Upper lobe of right lung (tissue), 1 donor: ENCODE data around the gene NOSTRIN. TPM values are rescaled to one million over a fixed set of nuclear protein-coding genes. Genes with fewer than 3 reads are reported as not detected.
A peak's percentile ranks its signal among the peaks of the same experiment; 100 is the strongest.
"Not testable (repeated sequence)": the region's sequence is repeated elsewhere in the genome, so short reads cannot be mapped to it uniquely, and the experiment has no call there.

ENCODE experiments used
- ATAC-seq: fragments of 200-7000 bp; cut with Tn5 transposase; one replicate; pipeline ENCODE4 v1.9.1; 2020; ENCODE audit warnings: mild to moderate bottlenecking, moderate library complexity
- DNase-seq: peaks from one replicate; pipeline ENCODE4 v3.0.0-alpha.2; 2020
- H3K27ac ChIP-seq: fragments of 200-600 bp; one replicate; pipeline ENCODE4 v1.8.0; 2022
- H3K27me3 ChIP-seq: fragments of 200-600 bp; one replicate; pipeline ENCODE4 v1.8.0; 2022; ENCODE audit warnings: mild to moderate bottlenecking
- H3K36me3 ChIP-seq: fragments of 200-600 bp; one replicate; pipeline ENCODE4 v1.8.0; 2022
- H3K4me1 ChIP-seq: fragments of 200-600 bp; one replicate; pipeline ENCODE4 v1.8.0; 2022
- H3K4me3 ChIP-seq: fragments of 200-600 bp; one replicate; pipeline ENCODE4 v1.8.0; 2022; ENCODE audit warnings: mild to moderate bottlenecking
- H3K9me3 ChIP-seq: fragments of 200-600 bp; one replicate; pipeline ENCODE4 v1.8.0; 2022
- intact Hi-C: fragments of 100-400 bp; cut with DNase I; formaldehyde crosslinking; loops from one replicate; pipeline ENCODE4 v1.11.0; 2022
- total RNA-seq: library from RNA; stranded (reverse); fragmentation: NEBNext Ultra II Directional; extraction: Animal tissue kit (Norgen Biotek cat#: 25700); gene quantifications from one replicate; pipeline ENCODE4 v1.2.1, GENCODE V29; 2021
- TF ChIP-seq, protein P1 (sequence below): fragments of 200-600 bp; IDR thresholded peaks from one replicate; pipeline ENCODE4 v1.8.0; 2022; ENCODE audit warnings: antibody characterized with exemption
- donor health status: DM: no; HTN: yes; CAD: no; lungs with severe emphysema.

NOSTRIN gene
- total RNA-seq, 1 donor from 2014 or later: 70.0 TPM

DNA sequence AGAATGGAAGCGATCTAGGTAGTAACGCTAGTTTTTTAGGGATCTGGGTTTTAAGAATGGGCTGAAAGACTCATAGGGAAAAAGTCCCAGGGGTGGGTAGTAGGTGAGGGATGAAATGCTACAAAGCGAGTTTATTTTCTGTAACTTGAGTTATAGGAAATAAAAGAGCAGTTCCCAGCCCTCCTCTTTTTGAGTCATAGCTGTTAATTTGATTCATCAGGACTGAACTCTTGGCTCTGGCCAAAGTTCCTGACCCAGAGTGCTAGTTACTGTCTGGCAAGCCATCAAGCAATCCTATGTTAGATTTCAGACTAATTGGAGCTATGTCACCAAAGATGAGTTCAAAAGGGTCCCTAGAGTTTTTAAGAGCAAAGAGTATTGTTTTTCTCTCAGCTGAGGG lies 17.4 kb upstream of the NOSTRIN start:
- DNase-seq: no peak
- no peaks in the 10 kb centered on the region for H3K27me3 ChIP-seq
- no peak overlapping the region for H3K27ac ChIP-seq
- TF ChIP-seq, protein P1, sequence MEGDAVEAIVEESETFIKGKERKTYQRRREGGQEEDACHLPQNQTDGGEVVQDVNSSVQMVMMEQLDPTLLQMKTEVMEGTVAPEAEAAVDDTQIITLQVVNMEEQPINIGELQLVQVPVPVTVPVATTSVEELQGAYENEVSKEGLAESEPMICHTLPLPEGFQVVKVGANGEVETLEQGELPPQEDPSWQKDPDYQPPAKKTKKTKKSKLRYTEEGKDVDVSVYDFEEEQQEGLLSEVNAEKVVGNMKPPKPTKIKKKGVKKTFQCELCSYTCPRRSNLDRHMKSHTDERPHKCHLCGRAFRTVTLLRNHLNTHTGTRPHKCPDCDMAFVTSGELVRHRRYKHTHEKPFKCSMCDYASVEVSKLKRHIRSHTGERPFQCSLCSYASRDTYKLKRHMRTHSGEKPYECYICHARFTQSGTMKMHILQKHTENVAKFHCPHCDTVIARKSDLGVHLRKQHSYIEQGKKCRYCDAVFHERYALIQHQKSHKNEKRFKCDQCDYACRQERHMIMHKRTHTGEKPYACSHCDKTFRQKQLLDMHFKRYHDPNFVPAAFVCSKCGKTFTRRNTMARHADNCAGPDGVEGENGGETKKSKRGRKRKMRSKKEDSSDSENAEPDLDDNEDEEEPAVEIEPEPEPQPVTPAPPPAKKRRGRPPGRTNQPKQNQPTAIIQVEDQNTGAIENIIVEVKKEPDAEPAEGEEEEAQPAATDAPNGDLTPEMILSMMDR: no peak
- no peak overlapping the region for H3K4me3 ChIP-seq
- intact Hi-C loops: no loop called here
- ATAC-seq: no peak
- no peaks in the 10 kb centered on the region for H3K4me1 ChIP-seq
- H3K9me3 ChIP-seq: no peaks in the 10 kb centered on the region
- H3K36me3 ChIP-seq: no peaks in the 10 kb centered on the region

DNA sequence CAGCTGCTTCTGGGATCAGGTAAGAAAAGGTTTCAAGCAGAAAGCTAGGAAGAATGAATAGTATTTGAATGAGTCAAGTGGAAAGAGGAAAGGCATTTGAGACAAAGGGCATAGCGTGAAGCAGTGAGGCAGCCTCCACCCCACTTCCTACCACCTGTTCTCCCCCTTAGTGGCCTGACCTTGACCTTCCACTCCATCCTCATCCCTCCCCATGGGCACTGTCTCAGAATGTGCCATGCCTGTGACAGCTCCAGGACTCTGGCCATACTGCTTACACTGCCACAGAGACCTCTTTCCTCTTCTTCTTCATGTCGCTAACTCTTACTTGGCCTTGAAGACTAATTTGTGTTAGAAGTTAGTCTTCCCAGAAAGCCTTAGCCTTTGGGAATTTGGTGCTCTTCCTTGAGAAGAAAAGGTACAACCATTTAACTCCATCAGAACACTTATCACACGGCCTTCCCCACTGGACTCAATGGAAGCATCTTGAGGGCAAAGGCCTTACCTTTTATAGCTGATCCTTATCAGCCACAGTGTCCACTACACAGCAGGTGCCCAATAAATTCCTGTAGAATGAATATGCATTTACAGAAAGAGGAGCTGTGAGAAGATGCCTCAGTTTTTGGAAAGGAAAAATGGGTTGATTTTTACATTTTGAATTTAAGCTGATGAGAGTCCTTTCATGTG lies 15.2 kb upstream of the NOSTRIN start:
- Histone ChIP-seq H3K27me3 (no peaks in the 10 kb centered on the region), H3K4me1 (no peaks in the 10 kb centered on the region), H3K9me3 (no peaks in the 10 kb centered on the region), H3K27ac (no peak overlapping the region), H3K4me3 (no peak overlapping the region), H3K36me3 (no peaks in the 10 kb centered on the region)
- intact Hi-C loops: no loop called here
- DNase-seq: no peak
- TF ChIP-seq, protein P1: no peak
- ATAC-seq: no peak

- H3K27ac ChIP-seq: no peak overlapping the region
- intact Hi-C loops: no loop called here
- no peaks in the 10 kb centered on the region for H3K36me3 ChIP-seq
- TF ChIP-seq, protein P1: no peak
- no peak for ATAC-seq
- no peak overlapping the region for H3K4me3 ChIP-seq
- H3K9me3 ChIP-seq: no peaks in the 10 kb centered on the region
- no peaks in the 10 kb centered on the region for H3K4me1 ChIP-seq
- no peaks in the 10 kb centered on the region for H3K27me3 ChIP-seq
- DNase-seq: no peak
These were observed 14.6 kb upstream of the NOSTRIN start for GRCh38 chr2:168787782-168788376.

- intact Hi-C loops: no loop called here
- H3K4me1 ChIP-seq: no peaks in the 10 kb centered on the region
- ATAC-seq (no peak), DNase-seq (no peak)
- no peaks in the 10 kb centered on the region for H3K27me3 ChIP-seq
- TF ChIP-seq, protein P1: no peak
- no peaks in the 10 kb centered on the region for H3K9me3 ChIP-seq
- H3K4me3 ChIP-seq: no peak overlapping the region
- H3K27ac ChIP-seq: no peak overlapping the region
- no peaks in the 10 kb centered on the region for H3K36me3 ChIP-seq
These were observed 12.7 kb upstream of the NOSTRIN start for GRCh38 chr2:168789776-168790175.

GRCh38 chr2:168790226-168790902 lies 12.1 kb upstream of the NOSTRIN start:
- TF ChIP-seq, protein P1: no peak
- Histone ChIP-seq H3K27me3 (no peaks in the 10 kb centered on the region), H3K4me3 (no peak overlapping the region), H3K27ac (no peak overlapping the region), H3K9me3 (no peaks in the 10 kb centered on the region), H3K4me1 (no peaks in the 10 kb centered on the region), H3K36me3 (no peaks in the 10 kb centered on the region)
- ATAC-seq: peak; percentile 56
- DNase-seq: no peak
- intact Hi-C loops: no loop called here

DNA sequence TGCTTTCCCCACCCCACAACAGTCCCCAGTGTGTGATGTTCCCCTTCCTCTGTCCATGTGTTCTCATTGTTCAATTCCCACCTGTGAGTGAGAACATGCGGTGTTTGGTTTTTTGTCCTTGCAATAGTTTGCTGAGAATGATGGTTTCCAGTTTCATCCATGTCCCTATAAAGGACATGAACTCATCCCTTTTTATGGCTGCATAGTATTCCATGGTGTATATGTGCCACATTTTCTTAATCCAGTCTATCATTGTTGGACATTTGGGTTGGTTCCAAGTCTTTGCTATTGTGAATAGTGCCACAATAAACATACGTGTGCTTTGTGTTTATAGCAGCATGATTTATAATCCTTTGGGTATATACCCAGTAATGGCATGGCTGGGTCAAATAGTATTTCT lies 11.3 kb upstream of the NOSTRIN start:
- ATAC-seq, H3K27ac ChIP-seq, H3K4me1 ChIP-seq, H3K9me3 ChIP-seq, H3K36me3 ChIP-seq, H3K4me3 ChIP-seq, H3K27me3 ChIP-seq, intact Hi-C loops, DNase-seq: not testable (repeated sequence)
